MM.1S (cell line): ENCODE data around the gene RYK.

Experiments used
- DNase-seq: peaks from one replicate; pipeline ENCODE4 v3.0.0-alpha.2; 2015
- H2AFZ ChIP-seq: fragments of 300-600 bp; sonication (generic); 2 replicates; pipeline ENCODE4 v1.6.0; 2016; ENCODE audit warnings: antibody characterized with exemption, low read length
- H3F3A ChIP-seq: fragments of 300-600 bp; sonication (generic); 2 replicates; pipeline ENCODE4 v1.6.1; 2016; ENCODE audit warnings: mild to moderate bottlenecking, antibody characterized with exemption, low read length, moderate library complexity, mixed read lengths; ENCODE audit not compliant: insufficient read depth
- H3K27ac ChIP-seq: fragments of 300-600 bp; sonication (generic); 2 replicates; pipeline ENCODE4 v1.5.1; 2016; ENCODE audit warnings: mild to moderate bottlenecking, low read length
- H3K27me3 ChIP-seq: fragments of 300-600 bp; sonication (generic); replicated peaks from 2 replicates; pipeline ENCODE4 v1.6.0; 2016; ENCODE audit warnings: low read length; ENCODE audit not compliant: insufficient read depth
- H3K36me3 ChIP-seq: fragments of 300-600 bp; sonication (generic); replicated peaks from 2 replicates; pipeline ENCODE4 v1.6.1; 2016; ENCODE audit warnings: mild to moderate bottlenecking, low read length, mixed read lengths; ENCODE audit not compliant: insufficient read depth
- H3K4me1 ChIP-seq: fragments of 300-600 bp; sonication (generic); 2 replicates; pipeline ENCODE4 v1.6.1; 2016; ENCODE audit warnings: low read length, mixed read lengths
- H3K4me2 ChIP-seq: fragments of 300-600 bp; sonication (generic); 2 replicates; pipeline ENCODE4 v1.6.0; 2016; ENCODE audit warnings: low read depth, low read length
- H3K4me3 ChIP-seq: fragments of 300-600 bp; sonication (generic); 2 replicates; pipeline ENCODE4 v1.5.1; 2016; ENCODE audit warnings: low read length, mixed read lengths
- H3K79me2 ChIP-seq: fragments of 300-600 bp; sonication (generic); 2 replicates; pipeline ENCODE4 v1.6.1; 2016; ENCODE audit warnings: mixed run types, low read length, mixed read lengths
- H3K9ac ChIP-seq: fragments of 300-600 bp; sonication (generic); 2 replicates; pipeline ENCODE4 v1.6.1; 2016; ENCODE audit warnings: low read length, mixed read lengths
- H3K9me2 ChIP-seq: fragments of 300-600 bp; sonication (generic); replicated peaks from 2 replicates; pipeline ENCODE4 v1.6.1; 2016; ENCODE audit warnings: mild to moderate bottlenecking, low read length, mixed read lengths; ENCODE audit not compliant: insufficient read depth
- H3K9me3 ChIP-seq: fragments of 300-600 bp; sonication (generic); replicated peaks from 2 replicates; pipeline ENCODE4 v1.6.1; 2016; ENCODE audit warnings: mild to moderate bottlenecking, low read length, mixed read lengths; ENCODE audit not compliant: insufficient read depth
- H4K20me1 ChIP-seq: fragments of 300-600 bp; sonication (generic); 2 replicates; pipeline ENCODE4 v1.6.1; 2016; ENCODE audit warnings: mild to moderate bottlenecking, low read length, moderate library complexity, mixed read lengths; ENCODE audit not compliant: insufficient read depth
- CTCF ChIP-seq: fragments of 300-600 bp; sonication (generic); IDR thresholded peaks from 2 replicates; pipeline ENCODE4 v1.5.1; 2016; ENCODE audit warnings: antibody characterized with exemption, low read length, mixed read lengths
- EZH2 ChIP-seq: fragments of 300-600 bp; sonication (generic); optimal IDR thresholded peaks from 2 replicates; pipeline ENCODE3; 2017; ENCODE audit warnings: low read depth, mild to moderate bottlenecking, antibody characterized with exemption, low read length, mixed read lengths
- EZH2phosphoT487 ChIP-seq: fragments of 300-600 bp; sonication (generic); IDR thresholded peaks from 2 replicates; pipeline ENCODE4 v1.6.1; 2018; ENCODE audit warnings: antibody characterized with exemption, low read length

RYK gene

GRCh38 chr3:134244921-134245320 is 5.7 kb downstream of the RYK start:
- H3F3A ChIP-seq, result peaks cover 4% of the 10 kb centered on the region; the same call in 1 of the 2 replicates
- H3K9me3 ChIP-seq, result no peaks in the 10 kb centered on the region
- no peak overlapping the region for H3K4me3 ChIP-seq
- H3K79me2 ChIP-seq, result peaks cover 35% of the 10 kb centered on the region
- no peak overlapping the region for H3K27ac ChIP-seq
- no peak overlapping the region for H3K4me2 ChIP-seq
- no peaks in the 10 kb centered on the region; the same call in 1 of the 2 replicates for H4K20me1 ChIP-seq
- H3K9ac ChIP-seq, result no peak overlapping the region
- TF ChIP-seq EZH2, result no peak
- no peak for TF ChIP-seq EZH2phosphoT487
- TF ChIP-seq CTCF, result no peak
- DNase-seq, result no peak
- H3K4me1 ChIP-seq, result no peaks in the 10 kb centered on the region
- H3K9me2 ChIP-seq, result no peaks in the 10 kb centered on the region
- no peaks in the 10 kb centered on the region for H3K36me3 ChIP-seq
- no peak overlapping the region for H2AFZ ChIP-seq
- H3K27me3 ChIP-seq, result no peaks in the 10 kb centered on the region

- H3F3A ChIP-seq, result no peaks in the 10 kb centered on the region
- H3K9me3 ChIP-seq, result no peaks in the 10 kb centered on the region
- H3K36me3 ChIP-seq, result no peaks in the 10 kb centered on the region
- no peak for DNase-seq
- H3K79me2 ChIP-seq, result peaks cover 27% of the 10 kb centered on the region
- H3K9me2 ChIP-seq, result no peaks in the 10 kb centered on the region
- no peak overlapping the region for H3K9ac ChIP-seq
- H3K27me3 ChIP-seq, result no peaks in the 10 kb centered on the region
- no peak overlapping the region for H3K4me2 ChIP-seq
- 0 out of 2 replicates have a peak, but pooled peaks cover 5% of the 10 kb centered on the region for H3K4me1 ChIP-seq
- H3K27ac ChIP-seq, result no peak overlapping the region
- H3K4me3 ChIP-seq, result no peak overlapping the region
- H4K20me1 ChIP-seq, result no peaks in the 10 kb centered on the region
- TF ChIP-seq CTCF (no peak), EZH2phosphoT487 (no peak), EZH2 (no peak)
- H2AFZ ChIP-seq, result no peak overlapping the region
Observed at GRCh38 chr3:134242649-134243617, 7.7 kb downstream of the RYK start.

GRCh38 chr3:134239538-134239937 is 11.1 kb downstream of the RYK start:
- H3K4me1 ChIP-seq, result 0 out of 2 replicates have a peak, but pooled peaks cover 5% of the 10 kb centered on the region
- TF ChIP-seq EZH2phosphoT487, result no peak
- no peaks in the 10 kb centered on the region for H3K27me3 ChIP-seq
- no peak overlapping the region for H3K4me2 ChIP-seq
- H3K79me2 ChIP-seq, result peaks cover 21% of the 10 kb centered on the region
- no peak for DNase-seq
- H3K9ac ChIP-seq, result no peak overlapping the region
- 0 out of 2 replicates have a peak, but pooled peaks cover 2% of the 10 kb centered on the region for H3F3A ChIP-seq
- H3K27ac ChIP-seq, result no peak overlapping the region
- no peak overlapping the region for H3K4me3 ChIP-seq
- H3K9me2 ChIP-seq, result no peaks in the 10 kb centered on the region
- no peaks in the 10 kb centered on the region for H4K20me1 ChIP-seq
- no peak overlapping the region for H2AFZ ChIP-seq
- no peaks in the 10 kb centered on the region for H3K9me3 ChIP-seq
- H3K36me3 ChIP-seq, result no peaks in the 10 kb centered on the region
